CD4-positive, alpha-beta T cell (primary cell): ENCODE results near the gene STARD5. TPM values are rescaled to one million over a fixed set of nuclear protein-coding genes. Genes with fewer than 3 reads are reported as not detected.

ENCODE experiments used
- ATAC-seq: fragments of 200-7000 bp; cut with Tn5 transposase; one replicate; pipeline ENCODE4 v1.10.0; 2022; ENCODE audit warnings: mild to moderate bottlenecking; ENCODE audit not compliant: poor library complexity
- CTCF ChIA-PET: fragments of 350-600 bp; sonication (Branson Sonifier 250); formaldehyde crosslinking; loops from one replicate; lab custom pipeline; 2021; ENCODE audit warnings: antibody characterized with exemption, inconsistent platforms; lab: Charles Lee
- POLR2A ChIA-PET: fragments of 350-600 bp; sonication (Branson Sonifier 250); formaldehyde crosslinking; loops from one replicate; lab custom pipeline; 2021; ENCODE audit warnings: antibody characterized with exemption, inconsistent platforms; lab: Charles Lee
- DNase-seq, 14 experiments: peaks; one replicate each; pipeline ENCODE4 v3.0.0-alpha.2; 2013 to 2020; ENCODE audit warnings: mixed read lengths in 2 of 14
- H3K27ac ChIP-seq, 2 donors: one replicate each; pipeline versions ENCODE4 v1.5.1 to v1.7.0; 2013; ENCODE audit warnings: low read length in 2 of 2, low read depth in 1 of 2, mild to moderate bottlenecking in 1 of 2
- H3K27me3 ChIP-seq, 2 experiments: 1 replicate in 1 of 2; 2 replicates in 1 of 2; pipeline versions ENCODE4 v1.6.1 to v1.7.0; 2013; ENCODE audit warnings: low read length in 2 of 2, control low read depth in 1 of 2, mild to moderate bottlenecking in 1 of 2, moderate library complexity in 1 of 2; ENCODE audit not compliant: insufficient read depth in 2 of 2, control insufficient read depth in 1 of 2
- H3K36me3 ChIP-seq: one replicate; pipeline ENCODE4 v1.6.1; 2013; ENCODE audit warnings: low read length, control low read depth; ENCODE audit not compliant: insufficient read depth
- H3K4me1 ChIP-seq: one replicate; pipeline ENCODE4 v1.6.1; 2013; ENCODE audit warnings: low read length, control low read depth; ENCODE audit not compliant: insufficient read depth
- H3K4me3 ChIP-seq: one replicate; pipeline ENCODE4 v1.5.1; 2013; ENCODE audit warnings: mild to moderate bottlenecking, low read length, moderate library complexity
- H3K9me3 ChIP-seq, 2 experiments: 1 replicate in 1 of 2; 2 replicates in 1 of 2; pipeline versions ENCODE4 v1.6.1 to v1.7.0; 2013; ENCODE audit warnings: low read length in 2 of 2, mild to moderate bottlenecking in 2 of 2, control low read depth in 1 of 2, moderate library complexity in 1 of 2; ENCODE audit not compliant: control insufficient read depth in 1 of 2, insufficient read depth in 1 of 2
- H3K27ac Mint-ChIP-seq: one replicate; pipeline ENCODE4 v1.8.0; 2020; ENCODE audit warnings: mixed read lengths
- H3K27me3 Mint-ChIP-seq: one replicate; pipeline ENCODE4 v1.8.0; 2021; ENCODE audit warnings: mixed read lengths
- H3K36me3 Mint-ChIP-seq: one replicate; pipeline ENCODE4 v1.8.0; 2021; ENCODE audit warnings: low read depth, mixed read lengths
- H3K4me1 Mint-ChIP-seq: one replicate; pipeline ENCODE4 v1.8.0; 2021; ENCODE audit warnings: low read depth, mixed read lengths
- H3K4me3 Mint-ChIP-seq: one replicate; pipeline ENCODE4 v1.8.0; 2020; ENCODE audit warnings: mild to moderate bottlenecking, mixed read lengths
- H3K9me3 Mint-ChIP-seq: one replicate; pipeline ENCODE4 v1.8.0; 2020; ENCODE audit warnings: mixed read lengths
- CTCF ChIP-seq: fragments of 200-600 bp; IDR thresholded peaks from one replicate; pipeline ENCODE4 v1.8.0; 2022; ENCODE audit warnings: antibody characterized with exemption, mild to moderate bottlenecking
- intact Hi-C, 2 experiments: fragments of 100-400 bp; cut with DNase I in 1 of 2; cut with micrococcal nuclease in 1 of 2; formaldehyde crosslinking; loops; one replicate each; pipeline versions ENCODE4 v1.15.1 to v1.9.0; 2023 to 2025; cut with DNase I, micrococcal nuclease
- total RNA-seq, 174 experiments: library from RNA in 2 of 174; stranded (reverse) in 2 of 174; gene quantifications; one replicate each; pipeline ENCODE4 v1.2.3 and lab custom pipeline; 2021 to 2026

Gene STARD5
- total RNA-seq, 2 experiments from 2014 or later, result 9.7 to 9.8 TPM

- Histone ChIP-seq H3K4me1 (peaks cover 73% of the 10 kb centered on the region), H3K36me3 (peaks cover 30% of the 10 kb centered on the region), H3K27me3 (no peaks in the 10 kb centered on the region), H3K4me3 (peak overlapping the region; percentile 96), H3K27ac (peak overlapping the region; percentile 94 to 95), H3K9me3 (no peaks in the 10 kb centered on the region)
- no peaks in the 10 kb centered on the region for H3K27me3 Mint-ChIP-seq
- intact Hi-C loops, result loop anchor here (1.0 to 10.0 kb wide), 6 partner anchors 8 to 301 kb away; partner anchors contain the start of genes STARD5 (in 1 of the 2) and TLNRD1 (in 1 of the 2)
- no peak for ATAC-seq
- POLR2A ChIA-PET, result interaction anchor here (0.6 to 22.8 kb wide), 19 partner anchors 9 to 1413 kb away, joined by 3 to 472 read pairs (median 10); partner anchors contain the start of genes STARD5 and TLNRD1
- peak overlapping the region; percentile 99 for H3K4me3 Mint-ChIP-seq
- no peak for TF ChIP-seq CTCF
- CTCF ChIA-PET, result interaction anchor here (1.4 to 8.1 kb wide), 4 partner anchors 10 to 41 kb away, joined by 3 to 57 read pairs (median 11); no protein-coding TSS in a partner anchor
- H3K4me1 Mint-ChIP-seq, result peaks cover 68% of the 10 kb centered on the region
- DNase-seq, result peak in 2 of 14 experiments; percentile 19 to 24
- H3K36me3 Mint-ChIP-seq, result peaks cover 51% of the 10 kb centered on the region
- peak overlapping the region; percentile 92 for H3K27ac Mint-ChIP-seq
- no peaks in the 10 kb centered on the region for H3K9me3 Mint-ChIP-seq
Observed at GRCh38 chr15:81296186-81296585, 27.8 kb downstream of the STARD5 start.

GRCh38 chr15:81295486-81296121 is 28.3 kb downstream of the STARD5 start:
- no peak for ATAC-seq

More at GRCh38 chr15:81295486-81296121, 28.3 kb downstream of the STARD5 start:
- H3K4me3 ChIP-seq, result peak overlapping the region; percentile 96
- no peaks in the 10 kb centered on the region for H3K27me3 Mint-ChIP-seq
- H3K4me3 Mint-ChIP-seq, result peak overlapping the region; percentile 99
- H3K4me1 Mint-ChIP-seq, result peaks cover 67% of the 10 kb centered on the region
- no peak for TF ChIP-seq CTCF
- POLR2A ChIA-PET, result interaction anchor here (1.1 to 22.8 kb wide), 11 partner anchors 9 to 1372 kb away, joined by 4 to 472 read pairs (median 14); partner anchors contain the start of genes STARD5 and TLNRD1
- H3K36me3 ChIP-seq, result peaks cover 24% of the 10 kb centered on the region
- intact Hi-C loops, result loop anchor here (1.0 to 10.0 kb wide), 6 partner anchors 9 to 301 kb away; partner anchors contain the start of genes STARD5 (in 1 of the 2) and TLNRD1 (in 1 of the 2)
- H3K9me3 Mint-ChIP-seq, result no peaks in the 10 kb centered on the region
- H3K36me3 Mint-ChIP-seq, result peaks cover 45% of the 10 kb centered on the region
- peak in 5 of 14 experiments; percentile 16 to 44 (median 31) for DNase-seq
- H3K27me3 ChIP-seq, result no peaks in the 10 kb centered on the region
- H3K9me3 ChIP-seq, result no peaks in the 10 kb centered on the region
- peaks cover 74% of the 10 kb centered on the region for H3K4me1 ChIP-seq
- peak overlapping the region; percentile 92 for H3K27ac Mint-ChIP-seq
- peak overlapping the region; percentile 94 to 95 for H3K27ac ChIP-seq
- CTCF ChIA-PET, result interaction anchor here (1.4 to 8.1 kb wide), 4 partner anchors 9 to 41 kb away, joined by 3 to 57 read pairs (median 11); no protein-coding TSS in a partner anchor
